ENCODE measurements around the gene BGN. TPM values are rescaled to one million over a fixed set of nuclear protein-coding genes. Genes with fewer than 3 reads are reported as not detected.
A peak's percentile ranks its signal among the peaks of the same experiment; 100 is the strongest.

Gene BGN
- total RNA-seq, 1 donor from 2014 or later = 50.0 TPM

DNA sequence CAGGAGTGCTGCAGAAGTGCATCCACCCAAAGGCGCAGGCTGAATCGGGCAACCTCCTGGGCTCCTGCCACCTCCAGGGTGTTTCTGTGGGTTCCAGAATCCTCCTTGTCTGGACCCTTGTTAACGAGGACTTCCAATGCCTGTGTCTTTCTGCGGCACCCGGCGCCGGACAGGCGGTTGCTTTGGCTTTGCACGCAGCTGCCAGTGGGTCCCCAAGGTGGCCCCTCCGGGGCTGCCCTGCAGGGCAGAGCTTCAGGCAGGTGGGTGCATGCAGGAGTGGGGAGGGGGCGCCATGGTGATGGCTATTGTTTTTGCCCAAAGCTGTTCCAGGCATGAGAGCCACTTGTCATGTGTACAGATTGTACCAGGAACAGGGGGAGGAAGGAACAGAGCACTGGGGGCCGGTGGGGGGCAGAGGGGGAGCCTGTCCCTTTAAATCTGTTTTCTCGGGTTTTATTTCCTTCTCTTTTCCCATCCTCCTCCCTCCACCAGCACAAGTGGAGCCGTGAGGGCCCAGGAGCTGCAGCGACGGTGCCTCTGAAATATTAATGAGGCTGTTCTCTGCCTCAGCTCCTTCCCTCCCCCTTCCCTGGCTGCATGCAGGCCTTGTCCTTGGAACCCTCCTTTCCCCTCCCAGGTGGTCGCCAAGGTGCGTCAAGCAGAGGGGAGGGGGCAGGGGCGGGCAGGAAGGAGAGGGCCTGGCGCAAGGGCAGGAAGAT is 35.8 kb downstream of the BGN start:
- no peak overlapping the region for H2AFZ ChIP-seq (ENCODE audit: low read depth, low read length)
- H3K9ac ChIP-seq (ENCODE audit: low read length) = no peak overlapping the region
- Mint-ChIP-seq H3K4me1 (ENCODE audit: low read depth, unreplicated experiment) (peaks cover 6% of the 10 kb centered on the region), H3K27ac (ENCODE audit: unreplicated experiment) (no peak overlapping the region), H3K4me3 (ENCODE audit: unreplicated experiment) (no peak overlapping the region), H3K9me3 (ENCODE audit: unreplicated experiment) (no peaks in the 10 kb centered on the region), H3K27me3 (ENCODE audit: low read depth, unreplicated experiment) (peaks cover 5% of the 10 kb centered on the region), H3K36me3 (ENCODE audit: low read depth, unreplicated experiment) (no peaks in the 10 kb centered on the region)
- peak; percentile 5 for FAIRE-seq
- H3K27ac ChIP-seq (ENCODE audit: low read depth, low read length) = no peak overlapping the region
- no peak overlapping the region for H3K4me3 ChIP-seq (ENCODE audit: insufficient read depth, low read depth, low read length)
- no peaks in the 10 kb centered on the region for H4K20me1 ChIP-seq (ENCODE audit: insufficient read depth, low read length)
- no peak overlapping the region for H3K4me2 ChIP-seq (ENCODE audit: low read length)
- no peaks in the 10 kb centered on the region for H3K4me1 ChIP-seq (ENCODE audit: insufficient read depth, low read length)
- H3K27me3 ChIP-seq (ENCODE audit: insufficient read depth, low read length) = peaks cover 4% of the 10 kb centered on the region
- H3K9me3 ChIP-seq (ENCODE audit: insufficient read depth, low read depth, low read length) = no peaks in the 10 kb centered on the region
- no peaks in the 10 kb centered on the region for H3K36me3 ChIP-seq (ENCODE audit: insufficient read depth, low read length)
- DNase-seq (ENCODE audit: low read depth) = no peak
- no peak for TF ChIP-seq EZH2 (IDR thresholded peaks at IDR 0.05; ENCODE audit: insufficient read depth, low read length)
- TF ChIP-seq, protein P1, sequence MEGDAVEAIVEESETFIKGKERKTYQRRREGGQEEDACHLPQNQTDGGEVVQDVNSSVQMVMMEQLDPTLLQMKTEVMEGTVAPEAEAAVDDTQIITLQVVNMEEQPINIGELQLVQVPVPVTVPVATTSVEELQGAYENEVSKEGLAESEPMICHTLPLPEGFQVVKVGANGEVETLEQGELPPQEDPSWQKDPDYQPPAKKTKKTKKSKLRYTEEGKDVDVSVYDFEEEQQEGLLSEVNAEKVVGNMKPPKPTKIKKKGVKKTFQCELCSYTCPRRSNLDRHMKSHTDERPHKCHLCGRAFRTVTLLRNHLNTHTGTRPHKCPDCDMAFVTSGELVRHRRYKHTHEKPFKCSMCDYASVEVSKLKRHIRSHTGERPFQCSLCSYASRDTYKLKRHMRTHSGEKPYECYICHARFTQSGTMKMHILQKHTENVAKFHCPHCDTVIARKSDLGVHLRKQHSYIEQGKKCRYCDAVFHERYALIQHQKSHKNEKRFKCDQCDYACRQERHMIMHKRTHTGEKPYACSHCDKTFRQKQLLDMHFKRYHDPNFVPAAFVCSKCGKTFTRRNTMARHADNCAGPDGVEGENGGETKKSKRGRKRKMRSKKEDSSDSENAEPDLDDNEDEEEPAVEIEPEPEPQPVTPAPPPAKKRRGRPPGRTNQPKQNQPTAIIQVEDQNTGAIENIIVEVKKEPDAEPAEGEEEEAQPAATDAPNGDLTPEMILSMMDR (IDR thresholded peaks at IDR 0.05; ENCODE audit: insufficient read depth, low read depth, low read length) = no peak
- H3K79me2 ChIP-seq (ENCODE audit: insufficient read depth, low read length) = no peaks in the 10 kb centered on the region

DNA sequence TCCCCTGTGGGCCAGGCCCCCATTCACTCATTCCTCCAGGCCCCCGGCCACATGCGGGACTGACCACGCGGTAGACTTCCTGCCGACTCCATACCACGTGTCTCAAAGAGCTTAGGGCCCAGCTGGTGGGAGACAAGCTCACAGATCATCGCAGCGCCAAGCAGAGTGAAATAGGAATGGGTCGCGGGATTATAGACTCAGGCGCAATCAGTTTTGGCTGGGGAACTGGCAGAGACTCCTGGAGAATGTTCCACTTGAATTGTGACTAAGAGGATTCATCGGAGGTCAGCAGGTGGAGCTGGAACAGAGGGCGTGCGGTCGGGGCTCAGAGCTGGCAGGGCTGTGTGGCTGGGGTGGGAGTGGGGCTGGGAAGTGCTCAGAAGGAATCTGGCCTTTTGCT is 38.3 kb downstream of the BGN start:
- no peak for DNase-seq (ENCODE audit: low read depth)
- H3K4me3 ChIP-seq (ENCODE audit: insufficient read depth, low read depth, low read length) = no peak overlapping the region
- H3K27me3 ChIP-seq (ENCODE audit: insufficient read depth, low read length) = no peaks in the 10 kb centered on the region
- H3K36me3 ChIP-seq (ENCODE audit: insufficient read depth, low read length) = no peaks in the 10 kb centered on the region
- Mint-ChIP-seq H3K4me1 (ENCODE audit: low read depth, unreplicated experiment) (peaks cover 6% of the 10 kb centered on the region), H3K4me3 (ENCODE audit: unreplicated experiment) (no peak overlapping the region), H3K27ac (ENCODE audit: unreplicated experiment) (no peak overlapping the region), H3K9me3 (ENCODE audit: unreplicated experiment) (no peaks in the 10 kb centered on the region), H3K27me3 (ENCODE audit: low read depth, unreplicated experiment) (peaks cover 5% of the 10 kb centered on the region), H3K36me3 (ENCODE audit: low read depth, unreplicated experiment) (no peaks in the 10 kb centered on the region)
- H3K4me2 ChIP-seq (ENCODE audit: low read length) = no peak overlapping the region
- H3K27ac ChIP-seq (ENCODE audit: low read depth, low read length) = no peak overlapping the region
- no peak overlapping the region for H2AFZ ChIP-seq (ENCODE audit: low read depth, low read length)
- no peak overlapping the region for H3K9ac ChIP-seq (ENCODE audit: low read length)
- no peaks in the 10 kb centered on the region for H3K9me3 ChIP-seq (ENCODE audit: insufficient read depth, low read depth, low read length)
- no peaks in the 10 kb centered on the region for H3K4me1 ChIP-seq (ENCODE audit: insufficient read depth, low read length)
- TF ChIP-seq, protein P1 (IDR thresholded peaks at IDR 0.05; ENCODE audit: insufficient read depth, low read depth, low read length) = no peak
- TF ChIP-seq EZH2 (IDR thresholded peaks at IDR 0.05; ENCODE audit: insufficient read depth, low read length) = no peak
- peak; percentile 17 for FAIRE-seq
- H3K79me2 ChIP-seq (ENCODE audit: insufficient read depth, low read length) = no peaks in the 10 kb centered on the region
- no peaks in the 10 kb centered on the region for H4K20me1 ChIP-seq (ENCODE audit: insufficient read depth, low read length)

DNA sequence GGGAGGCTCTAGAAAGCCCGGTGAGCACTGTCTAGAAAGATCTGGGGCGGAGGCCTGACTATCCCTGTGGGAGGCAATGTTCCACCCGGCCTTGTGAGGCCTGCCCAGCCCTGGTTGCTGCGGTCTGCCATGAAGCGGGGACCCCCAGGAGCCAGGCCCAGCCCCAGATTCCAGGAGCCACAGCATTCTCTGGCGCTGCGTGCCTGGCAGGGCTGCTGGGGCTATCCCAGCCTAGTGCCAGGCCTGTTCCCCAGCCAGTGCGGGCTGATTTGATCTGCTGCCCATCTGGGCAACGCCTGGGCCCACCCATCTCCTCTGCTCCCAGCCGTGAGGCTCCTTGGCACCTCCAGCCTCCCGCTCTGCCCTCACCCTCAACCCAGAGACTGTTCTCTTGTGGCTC is 42.3 kb downstream of the BGN start:
- H3K27me3 Mint-ChIP-seq (ENCODE audit: low read depth, unreplicated experiment) = peaks cover 8% of the 10 kb centered on the region
- Histone ChIP-seq H3K36me3 (ENCODE audit: insufficient read depth, low read length) (no peaks in the 10 kb centered on the region), H3K27me3 (ENCODE audit: insufficient read depth, low read length) (no peaks in the 10 kb centered on the region), H3K4me2 (ENCODE audit: low read length) (no peak overlapping the region), H3K9ac (ENCODE audit: low read length) (no peak overlapping the region), H2AFZ (ENCODE audit: low read depth, low read length) (no peak overlapping the region), H3K79me2 (ENCODE audit: insufficient read depth, low read length) (no peaks in the 10 kb centered on the region), H3K9me3 (ENCODE audit: insufficient read depth, low read depth, low read length) (no peaks in the 10 kb centered on the region), H4K20me1 (ENCODE audit: insufficient read depth, low read length) (no peaks in the 10 kb centered on the region), H3K4me1 (ENCODE audit: insufficient read depth, low read length) (no peaks in the 10 kb centered on the region), H3K4me3 (ENCODE audit: insufficient read depth, low read depth, low read length) (no peak overlapping the region), H3K27ac (ENCODE audit: low read depth, low read length) (no peak overlapping the region)
- H3K4me1 Mint-ChIP-seq (ENCODE audit: low read depth, unreplicated experiment) = peaks cover 6% of the 10 kb centered on the region
- DNase-seq (ENCODE audit: low read depth) (no peak), FAIRE-seq (no peak)
- H3K27ac Mint-ChIP-seq (ENCODE audit: unreplicated experiment) = no peak overlapping the region
- no peak overlapping the region for H3K4me3 Mint-ChIP-seq (ENCODE audit: unreplicated experiment)
- H3K9me3 Mint-ChIP-seq (ENCODE audit: unreplicated experiment) = no peaks in the 10 kb centered on the region
- H3K36me3 Mint-ChIP-seq (ENCODE audit: low read depth, unreplicated experiment) = no peaks in the 10 kb centered on the region
- TF ChIP-seq, protein P1 (IDR thresholded peaks at IDR 0.05; ENCODE audit: insufficient read depth, low read depth, low read length) = no peak
- no peak for TF ChIP-seq EZH2 (IDR thresholded peaks at IDR 0.05; ENCODE audit: insufficient read depth, low read length)

Data from astrocyte (in vitro differentiated cells and primary cell).